Measurements from ENCODE around the gene GPR25. TPM values are rescaled to one million over a fixed set of nuclear protein-coding genes. Genes with fewer than 3 reads are reported as not detected.

GPR25 gene
- total RNA-seq, 2 donors from 2014 or later, result 1.3 TPM; not detected in 1

DNA sequence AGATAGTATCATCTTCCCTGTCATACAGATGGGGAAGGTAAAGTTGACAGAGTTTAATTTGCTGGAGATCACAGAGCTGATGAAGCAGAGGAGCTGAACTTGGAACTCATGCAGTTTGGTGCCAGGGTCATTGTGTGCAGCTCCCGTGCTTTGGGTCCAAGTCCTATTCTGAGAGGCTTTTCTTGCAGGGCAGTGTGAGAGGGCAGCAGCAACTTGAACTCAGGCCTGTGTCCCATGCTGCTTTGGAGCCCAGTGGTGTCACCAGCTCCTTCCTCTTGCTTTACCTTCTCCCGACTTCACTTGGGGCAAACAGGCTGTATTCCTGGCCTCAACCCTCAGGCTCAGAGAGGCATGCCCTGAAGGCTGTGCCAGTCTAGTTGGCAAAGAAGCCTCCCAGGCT lies 46.6 kb downstream of the GPR25 start:
- intact Hi-C loops (cut with DNase I), result no loop called here
- ATAC-seq, result no peak
- TF ChIP-seq, protein P1, sequence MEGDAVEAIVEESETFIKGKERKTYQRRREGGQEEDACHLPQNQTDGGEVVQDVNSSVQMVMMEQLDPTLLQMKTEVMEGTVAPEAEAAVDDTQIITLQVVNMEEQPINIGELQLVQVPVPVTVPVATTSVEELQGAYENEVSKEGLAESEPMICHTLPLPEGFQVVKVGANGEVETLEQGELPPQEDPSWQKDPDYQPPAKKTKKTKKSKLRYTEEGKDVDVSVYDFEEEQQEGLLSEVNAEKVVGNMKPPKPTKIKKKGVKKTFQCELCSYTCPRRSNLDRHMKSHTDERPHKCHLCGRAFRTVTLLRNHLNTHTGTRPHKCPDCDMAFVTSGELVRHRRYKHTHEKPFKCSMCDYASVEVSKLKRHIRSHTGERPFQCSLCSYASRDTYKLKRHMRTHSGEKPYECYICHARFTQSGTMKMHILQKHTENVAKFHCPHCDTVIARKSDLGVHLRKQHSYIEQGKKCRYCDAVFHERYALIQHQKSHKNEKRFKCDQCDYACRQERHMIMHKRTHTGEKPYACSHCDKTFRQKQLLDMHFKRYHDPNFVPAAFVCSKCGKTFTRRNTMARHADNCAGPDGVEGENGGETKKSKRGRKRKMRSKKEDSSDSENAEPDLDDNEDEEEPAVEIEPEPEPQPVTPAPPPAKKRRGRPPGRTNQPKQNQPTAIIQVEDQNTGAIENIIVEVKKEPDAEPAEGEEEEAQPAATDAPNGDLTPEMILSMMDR (IDR thresholded peaks at IDR 0.05), result no peak
- TF ChIP-seq POLR2A (IDR thresholded peaks at IDR 0.05), result no peak
- no peak for DNase-seq
- H3K27ac ChIP-seq, result no peak overlapping the region
- 81 to 89% methylated on average over 2 of the region's 2 CpGs for WGBS, 2 donors
- no peaks in the 10 kb centered on the region for H3K36me3 ChIP-seq (replicated peaks in 1 of 2; ENCODE audit: insufficient read depth in 1 of 2, low read depth in 2 of 2)
- H3K27me3 ChIP-seq, result no peaks in the 10 kb centered on the region
- H3K4me3 ChIP-seq, result no peak overlapping the region
- H3K4me1 ChIP-seq, result no peaks in the 10 kb centered on the region
- H3K9me3 ChIP-seq, result no peaks in the 10 kb centered on the region

DNA sequence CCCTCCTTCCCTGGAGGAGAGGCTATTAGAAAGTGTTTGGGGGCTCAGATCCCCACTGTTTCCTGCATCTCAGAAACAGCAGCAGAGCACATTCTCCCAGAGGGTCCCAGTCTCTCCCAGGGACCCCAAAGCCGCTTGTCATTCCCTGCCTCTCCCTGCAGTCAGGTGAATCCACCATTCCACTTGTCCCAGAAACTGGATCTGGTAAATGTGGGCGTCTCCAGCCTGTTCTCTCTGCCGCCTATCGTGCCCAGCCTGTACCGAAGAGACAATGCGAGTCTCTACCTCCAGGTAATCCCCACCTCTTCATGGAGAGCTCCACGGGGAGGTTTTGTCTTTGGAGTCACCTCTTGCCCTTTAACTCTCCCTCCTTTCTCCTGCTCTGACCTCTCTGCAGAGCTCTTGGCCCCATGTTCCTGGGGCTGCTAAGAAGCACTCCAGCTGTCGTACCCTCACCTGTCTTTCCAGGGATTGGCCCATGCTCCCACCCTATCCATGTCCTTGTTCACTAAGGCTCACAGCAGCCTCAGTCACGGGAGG lies 48.9 kb downstream of the GPR25 start:
- no peaks in the 10 kb centered on the region for H3K4me1 ChIP-seq
- H3K36me3 ChIP-seq (replicated peaks in 1 of 2; ENCODE audit: insufficient read depth in 1 of 2, low read depth in 2 of 2), result no peaks in the 10 kb centered on the region
- WGBS, 2 donors, result 83% methylated on average over 9 of the region's 9 CpGs
- intact Hi-C loops (cut with DNase I), result no loop called here
- H3K4me3 ChIP-seq, result no peak overlapping the region
- H3K27ac ChIP-seq, result no peak overlapping the region
- TF ChIP-seq POLR2A (IDR thresholded peaks at IDR 0.05), result no peak
- TF ChIP-seq, protein P1 (IDR thresholded peaks at IDR 0.05), result no peak
- H3K9me3 ChIP-seq, result no peaks in the 10 kb centered on the region
- no peak for ATAC-seq
- DNase-seq, result no peak
- H3K27me3 ChIP-seq, result no peaks in the 10 kb centered on the region

DNA sequence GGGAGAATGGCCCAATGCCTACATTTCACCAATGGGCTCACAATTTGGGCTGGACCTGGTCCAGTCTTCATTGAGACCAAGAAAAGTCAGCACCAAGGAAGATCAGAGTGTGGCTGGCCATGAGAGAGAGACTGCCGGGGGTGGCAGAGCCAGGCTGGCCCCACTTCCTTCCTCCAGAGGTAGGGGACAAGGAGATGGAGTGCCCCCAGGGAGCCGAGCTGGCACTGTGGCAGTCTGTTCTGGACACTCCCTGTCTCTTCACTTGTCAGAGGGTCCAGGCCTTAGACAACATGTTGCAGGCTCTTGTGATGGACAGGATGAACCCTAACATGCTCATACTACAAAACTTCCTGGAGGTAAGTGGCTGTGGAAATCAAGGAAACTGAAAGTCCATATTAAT lies 49.6 kb downstream of the GPR25 start:
- Histone ChIP-seq H3K27ac (no peak overlapping the region), H3K4me1 (no peaks in the 10 kb centered on the region), H3K4me3 (no peak overlapping the region), H3K27me3 (no peaks in the 10 kb centered on the region), H3K36me3 (replicated peaks in 1 of 2; ENCODE audit: insufficient read depth in 1 of 2, low read depth in 2 of 2) (no peaks in the 10 kb centered on the region), H3K9me3 (no peaks in the 10 kb centered on the region)
- WGBS, 2 donors, result 74 to 80% methylated on average over 2 of the region's 2 CpGs
- intact Hi-C loops (cut with DNase I), result no loop called here
- no peak for ATAC-seq
- DNase-seq, result no peak
- TF ChIP-seq POLR2A (IDR thresholded peaks at IDR 0.05), result no peak
- TF ChIP-seq, protein P1 (IDR thresholded peaks at IDR 0.05), result no peak

DNA sequence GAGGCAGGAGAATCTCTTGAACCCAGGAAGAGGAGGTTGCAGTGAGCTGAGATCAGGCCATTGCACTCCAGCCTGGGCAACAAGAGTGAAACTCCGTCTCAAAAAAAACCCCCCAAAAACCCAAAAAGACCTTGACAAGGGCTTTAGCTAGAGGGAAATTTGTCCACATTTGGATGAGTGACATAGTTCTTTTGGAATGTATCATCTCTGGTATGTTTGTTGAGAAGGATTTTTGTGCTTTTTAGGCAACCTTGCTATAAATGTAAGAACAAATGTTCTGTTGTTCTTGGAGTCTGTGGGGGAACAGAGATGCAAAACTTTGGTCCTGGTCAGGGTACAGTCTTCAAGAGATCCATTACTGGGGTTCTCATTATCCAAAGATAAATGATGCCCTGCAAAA lies 50.8 kb downstream of the GPR25 start:
- DNase-seq (no peak), ATAC-seq (no peak)
- Histone ChIP-seq H3K36me3 (replicated peaks in 1 of 2; ENCODE audit: insufficient read depth in 1 of 2, low read depth in 2 of 2) (no peaks in the 10 kb centered on the region), H3K4me1 (no peaks in the 10 kb centered on the region), H3K27me3 (no peaks in the 10 kb centered on the region), H3K9me3 (no peaks in the 10 kb centered on the region), H3K27ac (no peak overlapping the region), H3K4me3 (no peak overlapping the region)
- no peak for TF ChIP-seq POLR2A (IDR thresholded peaks at IDR 0.05)
- TF ChIP-seq, protein P1 (IDR thresholded peaks at IDR 0.05), result no peak
- WGBS, 2 donors, result 56 to 91% methylated on average over 1 of the region's 1 CpG
- intact Hi-C loops (cut with DNase I), result no loop called here

Other genes with a start within 250 kb of the GPR25 start
- 10 to 100 TPM in 1 of 2 donors, 1 to 10 TPM in 1; 9.6 to 15.6 TPM for gene DDX59, start 203.1 kb upstream of the GPR25 start, total RNA-seq
- gene CAMSAP2, start 134.1 kb upstream of the GPR25 start, total RNA-seq, result 10 to 100 TPM in 1 of 2 donors, 1 to 10 TPM in 1; 8.8 to 19.1 TPM
- 10 to 100 TPM; 22.1 to 30.7 TPM for gene INAVA, start 21.9 kb downstream of the GPR25 start, total RNA-seq
- gene KIF21B, start 150.7 kb downstream of the GPR25 start, total RNA-seq, result 1 to 10 TPM; 1.6 to 3.4 TPM
- gene CACNA1S, start 239.4 kb downstream of the GPR25 start, total RNA-seq, result under 1 TPM in 1 of 2 donors, not detected in 1; under 0.01 TPM